Suprapubic skin (tissue), 4 donors: ENCODE results near the gene PCID2. TPM values are rescaled to one million over a fixed set of nuclear protein-coding genes. Genes with fewer than 3 reads are reported as not detected.

Experiments
- DNase-seq, 2 donors: peaks; one replicate each; pipeline ENCODE4 v3.0.0-alpha.2; 2019; ENCODE audit warnings: low spot score in 2 of 2
- H3K27ac ChIP-seq: fragments of 200-600 bp; sonication (generic); one replicate; pipeline ENCODE4 v1.5.1; 2019
- H3K27me3 ChIP-seq: fragments of 200-600 bp; sonication (generic); one replicate; pipeline ENCODE4 v1.5.1; 2019
- H3K36me3 ChIP-seq: fragments of 200-600 bp; sonication (generic); one replicate; pipeline ENCODE4 v1.5.1; 2019
- H3K4me1 ChIP-seq: fragments of 200-600 bp; sonication (generic); one replicate; pipeline ENCODE4 v1.5.1; 2019
- H3K4me3 ChIP-seq: fragments of 200-600 bp; sonication (generic); one replicate; pipeline ENCODE4 v1.5.1; 2019; ENCODE audit warnings: mild to moderate bottlenecking
- H3K9me3 ChIP-seq: fragments of 200-600 bp; sonication (generic); one replicate; pipeline ENCODE4 v1.5.1; 2019
- EP300 ChIP-seq: sonication (generic); formaldehyde crosslinking; IDR thresholded peaks from one replicate; pipeline ENCODE4 v1.6.1; 2017; ENCODE audit warnings: antibody characterized with exemption
- POLR2A ChIP-seq, 2 donors: fragments of 450-650 bp; IDR thresholded peaks; one replicate each; pipeline ENCODE4 v1.6.1; 2017; ENCODE audit warnings: antibody characterized with exemption in 2 of 2, mild to moderate bottlenecking in 2 of 2, moderate library complexity in 2 of 2
- POLR2AphosphoS5 ChIP-seq, 3 donors: sonication (generic); formaldehyde crosslinking; IDR thresholded peaks; one replicate each; pipeline ENCODE4 v1.6.1; 2017; ENCODE audit warnings: antibody characterized with exemption in 3 of 3
- WGBS: methylation state at CpG from one replicate; pipeline ENCODE4 v1.1.5; 2018; 5-methylcytosine and 5-hydroxymethylcytosine counted together
- total RNA-seq, 4 donors: library from RNA; depleted of rRNA; stranded (reverse); fragments of >200 nt; gene quantifications; one replicate each; pipeline ENCODE4 v1.1.0, GENCODE V29; 2016
- TF ChIP-seq, protein P1 (sequence below), 2 donors: fragments of 200-600 bp in 1 of 2; fragments of 450-650 bp in 1 of 2; sonication (generic) in 1 of 2; IDR thresholded peaks; one replicate each; pipeline ENCODE4 v1.5.1; 2016 to 2019; ENCODE audit warnings: antibody characterized with exemption in 2 of 2, mild to moderate bottlenecking in 1 of 2, moderate library complexity in 1 of 2

Gene PCID2
- total RNA-seq, 4 donors from 2014 or later: 33.2 to 99.5 (median 49.5) TPM

DNA sequence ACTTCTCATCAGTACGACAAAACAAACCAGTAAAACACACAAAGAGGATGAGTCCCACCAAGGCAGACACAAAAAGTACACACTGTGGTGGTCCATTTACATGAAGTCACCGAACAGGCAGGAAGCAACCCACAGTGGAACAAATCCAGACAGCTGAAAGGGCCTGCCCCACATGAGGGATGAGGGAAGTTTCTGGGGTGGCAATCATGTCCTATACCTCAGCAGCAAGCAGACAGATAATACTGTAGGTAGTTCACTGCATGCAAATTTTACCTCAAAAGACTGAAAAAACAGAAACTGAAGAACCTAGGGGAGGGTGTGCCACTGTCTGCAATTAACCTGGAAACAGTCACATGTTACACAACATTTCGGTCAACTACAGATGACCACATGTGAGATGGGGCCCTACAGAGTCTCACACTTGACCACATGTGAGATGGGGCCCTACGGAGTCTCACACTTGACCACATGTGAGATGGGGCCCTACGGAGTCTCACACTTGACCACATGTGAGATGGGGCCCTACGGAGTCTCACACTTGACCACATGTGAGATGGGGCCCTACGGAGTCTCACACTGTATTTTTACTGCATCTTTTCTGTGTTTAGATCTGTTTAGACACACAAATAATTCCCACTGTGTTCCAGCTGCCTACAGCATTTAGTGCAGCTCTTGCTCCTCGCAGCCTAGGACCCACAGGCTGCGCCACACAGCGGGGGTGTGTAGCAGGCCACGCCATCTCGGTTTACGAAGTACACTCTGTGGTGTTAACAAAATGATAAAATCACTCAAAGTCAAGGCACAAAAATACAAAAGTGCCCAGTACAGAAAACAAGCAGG lies 22.2 kb downstream of the PCID2 start:
- TF ChIP-seq POLR2A (IDR thresholded peaks at IDR 0.05) (no peak), EP300 (no peak), POLR2AphosphoS5 (IDR thresholded peaks at IDR 0.05) (no peak)
- TF ChIP-seq, protein P1, sequence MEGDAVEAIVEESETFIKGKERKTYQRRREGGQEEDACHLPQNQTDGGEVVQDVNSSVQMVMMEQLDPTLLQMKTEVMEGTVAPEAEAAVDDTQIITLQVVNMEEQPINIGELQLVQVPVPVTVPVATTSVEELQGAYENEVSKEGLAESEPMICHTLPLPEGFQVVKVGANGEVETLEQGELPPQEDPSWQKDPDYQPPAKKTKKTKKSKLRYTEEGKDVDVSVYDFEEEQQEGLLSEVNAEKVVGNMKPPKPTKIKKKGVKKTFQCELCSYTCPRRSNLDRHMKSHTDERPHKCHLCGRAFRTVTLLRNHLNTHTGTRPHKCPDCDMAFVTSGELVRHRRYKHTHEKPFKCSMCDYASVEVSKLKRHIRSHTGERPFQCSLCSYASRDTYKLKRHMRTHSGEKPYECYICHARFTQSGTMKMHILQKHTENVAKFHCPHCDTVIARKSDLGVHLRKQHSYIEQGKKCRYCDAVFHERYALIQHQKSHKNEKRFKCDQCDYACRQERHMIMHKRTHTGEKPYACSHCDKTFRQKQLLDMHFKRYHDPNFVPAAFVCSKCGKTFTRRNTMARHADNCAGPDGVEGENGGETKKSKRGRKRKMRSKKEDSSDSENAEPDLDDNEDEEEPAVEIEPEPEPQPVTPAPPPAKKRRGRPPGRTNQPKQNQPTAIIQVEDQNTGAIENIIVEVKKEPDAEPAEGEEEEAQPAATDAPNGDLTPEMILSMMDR (IDR thresholded peaks at IDR 0.05): no peak
- Histone ChIP-seq H3K27ac (peak overlapping the region; percentile 73), H3K4me1 (peaks cover 6% of the 10 kb centered on the region), H3K4me3 (peak overlapping the region; percentile 19), H3K36me3 (peaks cover 52% of the 10 kb centered on the region), H3K9me3 (no peaks in the 10 kb centered on the region), H3K27me3 (no peaks in the 10 kb centered on the region)
- 80% methylated on average over 13 of the region's 13 CpGs for WGBS
- DNase-seq: no peak

DNA sequence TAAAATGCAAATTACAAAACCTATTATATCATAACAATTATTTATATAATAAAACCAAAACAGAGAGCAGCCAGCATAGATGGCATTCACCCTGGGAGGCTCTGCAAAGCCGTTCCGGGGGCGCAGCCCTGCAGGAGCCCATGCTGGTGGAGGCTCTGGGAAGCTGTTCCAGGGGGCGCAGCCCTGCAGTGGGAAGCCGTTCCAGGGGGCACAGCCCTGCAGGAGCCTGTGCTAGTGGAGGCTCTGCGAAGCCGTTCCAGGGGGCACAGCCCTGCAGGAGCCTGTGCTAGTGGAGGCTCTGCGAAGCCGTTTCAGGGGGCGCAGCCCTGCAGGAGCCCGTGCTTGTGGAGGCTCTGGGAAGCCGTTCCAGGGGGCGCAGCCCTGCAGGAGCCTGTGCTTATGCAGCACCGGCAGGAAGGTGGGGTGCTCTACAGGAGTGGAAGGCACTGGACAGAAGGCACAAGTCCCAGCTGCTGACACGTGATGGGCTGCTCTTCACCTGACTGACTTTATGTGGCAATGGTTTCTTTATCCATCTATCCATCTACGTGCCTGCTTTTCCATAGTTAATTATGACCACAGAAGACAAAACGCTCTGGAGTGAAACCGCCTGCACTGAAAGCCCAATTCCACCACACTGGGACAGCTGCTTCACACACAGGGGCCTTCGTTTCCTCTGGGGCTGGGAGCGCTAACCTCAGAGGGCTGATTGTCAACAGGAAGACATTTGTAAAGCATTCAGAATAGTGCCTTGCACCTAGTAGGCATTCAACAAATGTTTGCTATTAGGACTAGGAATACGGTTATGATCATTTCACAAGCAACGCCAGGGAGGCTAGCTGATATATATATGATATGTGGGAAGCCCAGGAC lies 23.7 kb downstream of the PCID2 start:
- DNase-seq: no peak
- Histone ChIP-seq H3K4me3 (no peak overlapping the region), H3K9me3 (no peaks in the 10 kb centered on the region), H3K36me3 (peaks cover 56% of the 10 kb centered on the region), H3K4me1 (peaks cover 6% of the 10 kb centered on the region), H3K27ac (no peak overlapping the region), H3K27me3 (no peaks in the 10 kb centered on the region)
- TF ChIP-seq EP300: no peak
- no peak for TF ChIP-seq POLR2AphosphoS5 (IDR thresholded peaks at IDR 0.05)
- TF ChIP-seq, protein P1 (IDR thresholded peaks at IDR 0.05): no peak
- no peak for TF ChIP-seq POLR2A (IDR thresholded peaks at IDR 0.05)
- WGBS: 87% methylated on average over 20 of the region's 22 CpGs

DNA sequence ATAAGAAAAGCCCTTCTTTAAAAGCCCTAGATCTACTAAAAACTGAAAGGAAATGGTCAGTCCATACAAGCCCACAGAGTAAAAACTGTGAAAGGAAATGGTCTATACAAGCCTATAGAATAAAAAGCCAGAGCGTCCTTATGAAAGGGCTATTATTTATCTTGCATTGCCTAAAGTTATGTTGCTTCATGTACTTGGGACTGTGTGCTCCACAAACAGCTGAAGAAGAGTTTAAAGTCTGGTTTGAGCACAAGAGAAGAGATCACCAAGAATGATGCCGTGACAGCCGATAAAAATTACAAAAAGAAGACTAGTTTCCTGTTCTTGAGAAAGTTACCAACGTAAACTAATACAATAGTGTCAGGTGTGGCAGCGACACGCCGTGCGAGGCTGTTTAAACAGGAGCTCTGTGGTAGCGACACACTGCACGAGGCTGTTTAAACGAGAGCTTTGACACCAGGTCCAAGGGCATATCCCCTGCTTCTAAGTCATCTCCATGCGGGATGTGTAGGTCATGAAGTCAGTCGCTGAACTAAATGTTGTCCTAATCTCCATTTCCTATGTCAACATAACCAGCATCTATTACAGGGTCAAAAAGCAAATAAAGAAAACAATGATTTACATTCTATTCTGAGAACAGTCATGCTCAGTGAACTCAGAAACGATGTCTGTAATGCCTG lies 24.9 kb downstream of the PCID2 start:
- no peak for TF ChIP-seq POLR2A (IDR thresholded peaks at IDR 0.05)
- TF ChIP-seq, protein P1 (IDR thresholded peaks at IDR 0.05): no peak
- no peak for TF ChIP-seq EP300
- no peak for TF ChIP-seq POLR2AphosphoS5 (IDR thresholded peaks at IDR 0.05)
- no peak overlapping the region for H3K27ac ChIP-seq
- no peak overlapping the region for H3K4me3 ChIP-seq
- H3K4me1 ChIP-seq: peaks cover 6% of the 10 kb centered on the region
- H3K36me3 ChIP-seq: peaks cover 60% of the 10 kb centered on the region
- H3K27me3 ChIP-seq: no peaks in the 10 kb centered on the region
- H3K9me3 ChIP-seq: no peaks in the 10 kb centered on the region
- 86% methylated on average over 14 of the region's 14 CpGs for WGBS
- DNase-seq: no peak

DNA sequence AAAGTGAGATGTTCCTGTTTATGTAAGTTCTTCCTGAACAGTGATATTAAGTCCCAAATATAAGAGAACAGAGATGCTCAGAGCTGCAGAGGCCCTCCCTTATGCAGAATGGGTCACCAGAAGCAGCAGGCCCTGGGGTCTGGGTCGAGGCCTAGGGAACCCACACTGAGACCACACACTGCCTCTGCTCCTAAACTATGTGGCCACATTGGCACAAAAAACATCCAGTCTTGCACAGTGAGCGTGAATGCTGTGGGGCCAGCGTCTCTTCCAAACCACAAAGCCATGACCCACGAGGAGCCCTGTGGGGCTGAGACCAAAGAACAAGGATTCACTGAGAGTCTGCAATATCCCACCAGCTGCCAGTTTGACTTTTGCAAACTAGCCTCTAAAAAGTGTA lies 26.4 kb downstream of the PCID2 start:
- H3K36me3 ChIP-seq: peaks cover 74% of the 10 kb centered on the region
- no peak overlapping the region for H3K27ac ChIP-seq
- H3K27me3 ChIP-seq: no peaks in the 10 kb centered on the region
- TF ChIP-seq POLR2A (IDR thresholded peaks at IDR 0.05): no peak
- TF ChIP-seq EP300: no peak
- TF ChIP-seq, protein P1 (IDR thresholded peaks at IDR 0.05): no peak
- no peak for TF ChIP-seq POLR2AphosphoS5 (IDR thresholded peaks at IDR 0.05)
- WGBS: 86% methylated on average over 4 of the region's 4 CpGs
- H3K4me3 ChIP-seq: no peak overlapping the region
- peaks cover 5% of the 10 kb centered on the region for H3K4me1 ChIP-seq
- DNase-seq: no peak
- no peaks in the 10 kb centered on the region for H3K9me3 ChIP-seq
